Measurements from ENCODE around the gene VPS72.
"Not testable (repeated sequence)": the region's sequence is repeated elsewhere in the genome, so short reads cannot be mapped to it uniquely, and the experiment has no call there.

The VPS72 gene

GRCh38 chr1:151189637-151190445, at the start of gene VPS72:
VPS72 (minus strand) TSS chr1:151190197; CDS start chr1:151190121, 76 bp downstream.
- DNase-seq, result peak; percentile 100

- DNase-seq, result peak; percentile 100
These were observed 48.4 kb upstream of the VPS72 start for GRCh38 chr1:151238467-151238739.

GRCh38 chr1:151237678-151238466, 47.9 kb upstream of the VPS72 start:
- DNase-seq, result no peak

- DNase-seq, result no peak
These were observed 45.2 kb upstream of the VPS72 start for GRCh38 chr1:151235235-151235634.

- no peak for DNase-seq
These were observed 32.1 kb upstream of the VPS72 start for GRCh38 chr1:151222130-151222529.

- no peak for DNase-seq
These were observed 31.6 kb upstream of the VPS72 start for GRCh38 chr1:151221616-151222015.

- no peak for DNase-seq
These were observed 23.6 kb upstream of the VPS72 start for GRCh38 chr1:151213560-151213959.

GRCh38 chr1:151211972-151212705, 22.1 kb upstream of the VPS72 start:
- DNase-seq, result no peak

- no peak for DNase-seq
These were observed 20.8 kb upstream of the VPS72 start for GRCh38 chr1:151210830-151211229.

- not testable (repeated sequence) for DNase-seq
These were observed 15.5 kb upstream of the VPS72 start for GRCh38 chr1:151205381-151205965.

GRCh38 chr1:151199873-151200581, 10.0 kb upstream of the VPS72 start:
- peak; percentile 96 for DNase-seq

GRCh38 chr1:151198254-151199127, 8.5 kb upstream of the VPS72 start, which contains the start of gene PIP5K1A:
PIP5K1A (plus strand) TSS chr1:151198552; CDS start chr1:151198997, 445 bp downstream.
- DNase-seq, result peak; percentile 100

- no peak for DNase-seq
These were observed 7.9 kb upstream of the VPS72 start for GRCh38 chr1:151197863-151198253.

GRCh38 chr1:151196292-151196800, 6.3 kb upstream of the VPS72 start:
- peak; percentile 100 for DNase-seq

GRCh38 chr1:151194894-151195594, 5.0 kb upstream of the VPS72 start:
- DNase-seq, result not testable (repeated sequence)

- no peak for DNase-seq
These were observed 3.9 kb upstream of the VPS72 start for GRCh38 chr1:151193856-151194255.

- no peak for DNase-seq
These were observed 3.3 kb upstream of the VPS72 start for GRCh38 chr1:151193304-151193703.

- DNase-seq, result no peak
These were observed 2.0 kb upstream of the VPS72 start for GRCh38 chr1:151192047-151192446.

- not testable (repeated sequence) for DNase-seq
These were observed 1.3 kb downstream of the VPS72 start for GRCh38 chr1:151188667-151189066.

- no peak for DNase-seq
These were observed 2.8 kb downstream of the VPS72 start for GRCh38 chr1:151187205-151187604.
